ENCODE data around the gene ZNF497. TPM values are rescaled to one million over a fixed set of nuclear protein-coding genes. Genes with fewer than 3 reads are reported as not detected.

Gene ZNF497
- total and polyA plus RNA-seq, 2 donors (not counting 1 experiment from before 2014, with no cell fraction given): 1.6 to 2.7 TPM

GRCh38 chr19:58407658-58408151, 45.2 kb upstream of the ZNF497 start:
- H2AFZ ChIP-seq (ENCODE audit: insufficient read depth, low read depth, low read length, poor library complexity, severe bottlenecking): peak overlapping the region; percentile 81
- ATAC-seq (ENCODE audit: low read depth): no peak
- Mint-ChIP-seq H3K27ac (peak overlapping the region; percentile 98), H3K9me3 (ENCODE audit: insufficient read depth) (no peaks in the 10 kb centered on the region), H3K27me3 (no peaks in the 10 kb centered on the region), H3K4me3 (peak overlapping the region; percentile 97), H3K4me1 (peaks cover 33% of the 10 kb centered on the region)
- no peaks in the 10 kb centered on the region for H4K20me1 ChIP-seq (ENCODE audit: control insufficient read depth, insufficient read depth, low read length, poor library complexity, severe bottlenecking)
- H3K9ac ChIP-seq (ENCODE audit: low read length): peak overlapping the region; percentile 91
- WGBS (ENCODE audit: insufficient coverage): 30% methylated on average over 22 of the region's 22 CpGs
- no peak for DNase-seq
- H3K9me3 ChIP-seq (ENCODE audit: control extremely low read depth in 1 of 3, control insufficient read depth in 2 of 3, insufficient read depth in 1 of 3, low read length in 2 of 3): peaks cover 0 to 3% (median 0%) of the 10 kb centered on the region in 3 donors
- intact Hi-C loops (cut with micrococcal nuclease): loop anchor here (1.0 to 5.0 kb wide), 12 partner anchors 26 to 225 kb away; partner anchors contain the start of genes ERVK3-1, MZF1, ZNF132 and ZNF274
- no peak for TF ChIP-seq EZH2 (IDR thresholded peaks at IDR 0.05; ENCODE audit: borderline replicate concordance, insufficient read depth, low read depth, low read length, poor library complexity, severe bottlenecking)
- TF ChIP-seq, protein P1, sequence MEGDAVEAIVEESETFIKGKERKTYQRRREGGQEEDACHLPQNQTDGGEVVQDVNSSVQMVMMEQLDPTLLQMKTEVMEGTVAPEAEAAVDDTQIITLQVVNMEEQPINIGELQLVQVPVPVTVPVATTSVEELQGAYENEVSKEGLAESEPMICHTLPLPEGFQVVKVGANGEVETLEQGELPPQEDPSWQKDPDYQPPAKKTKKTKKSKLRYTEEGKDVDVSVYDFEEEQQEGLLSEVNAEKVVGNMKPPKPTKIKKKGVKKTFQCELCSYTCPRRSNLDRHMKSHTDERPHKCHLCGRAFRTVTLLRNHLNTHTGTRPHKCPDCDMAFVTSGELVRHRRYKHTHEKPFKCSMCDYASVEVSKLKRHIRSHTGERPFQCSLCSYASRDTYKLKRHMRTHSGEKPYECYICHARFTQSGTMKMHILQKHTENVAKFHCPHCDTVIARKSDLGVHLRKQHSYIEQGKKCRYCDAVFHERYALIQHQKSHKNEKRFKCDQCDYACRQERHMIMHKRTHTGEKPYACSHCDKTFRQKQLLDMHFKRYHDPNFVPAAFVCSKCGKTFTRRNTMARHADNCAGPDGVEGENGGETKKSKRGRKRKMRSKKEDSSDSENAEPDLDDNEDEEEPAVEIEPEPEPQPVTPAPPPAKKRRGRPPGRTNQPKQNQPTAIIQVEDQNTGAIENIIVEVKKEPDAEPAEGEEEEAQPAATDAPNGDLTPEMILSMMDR (IDR thresholded peaks at IDR 0.05): no peak
- peak overlapping the region; percentile 85 for H3K4me2 ChIP-seq (replicated peaks; ENCODE audit: low read depth, low read length, poor library complexity, severe bottlenecking)
- H3K36me3 ChIP-seq (replicated peaks in 1 of 2; ENCODE audit: control extremely low read depth in 1 of 2, control insufficient read depth in 1 of 2, extremely low read depth in 1 of 2, insufficient read depth in 2 of 2, low read length in 1 of 2): no peaks in the 10 kb centered on the region
- CTCF ChIA-PET: interaction anchor here (1.2 to 1.8 kb wide), 2 partner anchors 45 to 112 kb away, joined by 4 to 6 read pairs; partner anchors contain the start of genes ZBTB45 and ZNF497
- H3K4me3 ChIP-seq (ENCODE audit: control extremely low read depth in 1 of 5, extremely low read depth in 1 of 5, insufficient read depth in 1 of 5, low read depth in 2 of 5, low read length in 4 of 5): peak overlapping the region; percentile 58 to 93 (median 83)
- H3K27ac ChIP-seq (ENCODE audit: low read length in 2 of 2): peak overlapping the region; percentile 82 to 93
- POLR2A ChIA-PET: interaction anchor here (1.0 to 1.9 kb wide), 2 partner anchors 32 to 45 kb away, joined by 5 to 9 read pairs; partner anchors contain the start of genes ZNF132 and ZNF497
- no peaks in the 10 kb centered on the region for H3K27me3 ChIP-seq (replicated peaks in 1 of 4; ENCODE audit: control extremely low read depth in 1 of 4, control insufficient read depth in 3 of 4, insufficient read depth in 4 of 4, low read length in 3 of 4)
- H3K79me2 ChIP-seq (ENCODE audit: control insufficient read depth, insufficient read depth, low read length): peaks cover 5% of the 10 kb centered on the region
- peaks cover 11 to 20% of the 10 kb centered on the region in 2 donors for H3K4me1 ChIP-seq (ENCODE audit: control insufficient read depth in 2 of 2, insufficient read depth in 2 of 2, low read length in 2 of 2)

All from B cell (primary cell).